Embryonic facial prominence (tissue), 1 donor: Measurements from ENCODE around the gene PHETA1.
"Not testable (repeated sequence)": the region's sequence is repeated elsewhere in the genome, so short reads cannot be mapped to it uniquely, and the experiment has no call there.

ENCODE experiments used
- DNase-seq: peaks from one replicate; pipeline ENCODE4 v3.0.0-alpha.2; 2016; ENCODE audit errors: extremely low spot score

Gene PHETA1

GRCh38 chr12:111349748-111350520 lies 19.0 kb downstream of the PHETA1 start:
- no peak for DNase-seq

- DNase-seq, result no peak
These were observed 19.7 kb downstream of the PHETA1 start for GRCh38 chr12:111349101-111349747.

- DNase-seq, result no peak
These were observed 20.8 kb downstream of the PHETA1 start for GRCh38 chr12:111347891-111348644.

- no peak for DNase-seq
These were observed 24.5 kb downstream of the PHETA1 start for GRCh38 chr12:111344254-111344875.

- no peak for DNase-seq
These were observed 25.7 kb downstream of the PHETA1 start for GRCh38 chr12:111343181-111343580.

- DNase-seq, result no peak
These were observed 26.5 kb downstream of the PHETA1 start for GRCh38 chr12:111342376-111342775.

- no peak for DNase-seq
These were observed 27.3 kb downstream of the PHETA1 start for GRCh38 chr12:111341426-111342065.

- not testable (repeated sequence) for DNase-seq
These were observed 28.2 kb downstream of the PHETA1 start for GRCh38 chr12:111340680-111341079.

- no peak for DNase-seq
These were observed 28.7 kb downstream of the PHETA1 start for GRCh38 chr12:111340231-111340630.

- no peak for DNase-seq
These were observed 29.5 kb downstream of the PHETA1 start for GRCh38 chr12:111339321-111339938.

GRCh38 chr12:111338096-111338495 lies 30.8 kb downstream of the PHETA1 start:
- no peak for DNase-seq

GRCh38 chr12:111337371-111337770 lies 31.5 kb downstream of the PHETA1 start:
- no peak for DNase-seq

GRCh38 chr12:111336411-111336810 lies 32.5 kb downstream of the PHETA1 start:
- DNase-seq, result not testable (repeated sequence)

GRCh38 chr12:111335811-111336210 lies 33.1 kb downstream of the PHETA1 start:
- no peak for DNase-seq

- not testable (repeated sequence) for DNase-seq
These were observed 33.6 kb downstream of the PHETA1 start for GRCh38 chr12:111335301-111335700.

GRCh38 chr12:111334393-111334915 lies 34.4 kb downstream of the PHETA1 start:
- DNase-seq, result no peak

- DNase-seq, result no peak
These were observed 37.8 kb downstream of the PHETA1 start for GRCh38 chr12:111330800-111331752.

GRCh38 chr12:111328138-111328537 lies 40.8 kb downstream of the PHETA1 start:
- no peak for DNase-seq

- no peak for DNase-seq
These were observed 41.4 kb downstream of the PHETA1 start for GRCh38 chr12:111327474-111327873.
